SU-DHL-6 (cell line): ENCODE data around the gene PRR9.
A peak's percentile ranks its signal among the peaks of the same experiment; 100 is the strongest.

Experiments used
- CTCF ChIP-seq: fragments of 200-600 bp; sonication (generic); IDR thresholded peaks from one replicate; pipeline ENCODE4 v1.5.1; 2017; ENCODE audit warnings: antibody characterized with exemption, mild to moderate bottlenecking, low read length, moderate library complexity; ENCODE audit not compliant: insufficient read depth, poor library complexity, severe bottlenecking
- EZH2phosphoT487 ChIP-seq: fragments of 200-600 bp; sonication (generic), shearing (Covaris generic); conservative IDR thresholded peaks from 2 replicates; pipeline ENCODE4 v1.6.1; 2018; ENCODE audit warnings: mild to moderate bottlenecking, antibody characterized with exemption, low read length, moderate library complexity, mixed read lengths

GRCh38 chr1:153192697-153193096, 24.7 kb upstream of the PRR9 start:
- TF ChIP-seq CTCF (peak; percentile 18), EZH2phosphoT487 (no peak)
